Tibial nerve (tissue), 4 donors: Measurements from ENCODE around the gene EPN1. TPM values are rescaled to one million over a fixed set of nuclear protein-coding genes. Genes with fewer than 3 reads are reported as not detected.

Experiments
- DNase-seq, 2 donors: peaks; one replicate each; pipeline ENCODE4 v3.0.0-alpha.2; 2019; ENCODE audit warnings: low spot score in 2 of 2
- H3K27ac ChIP-seq, 4 donors: fragments of 200-600 bp; sonication (generic) in 3 of 4; one replicate each; pipeline ENCODE4 v1.5.1; 2017 to 2019; ENCODE audit warnings: mild to moderate bottlenecking in 1 of 4
- H3K27me3 ChIP-seq, 2 donors: fragments of 200-600 bp; sonication (generic) in 1 of 2; one replicate each; pipeline versions ENCODE4 v1.5.1 to v1.6.0; 2017 to 2019
- H3K36me3 ChIP-seq, 3 donors: fragments of 200-600 bp; sonication (generic); one replicate each; pipeline ENCODE4 v1.5.1; 2018 to 2019
- H3K4me1 ChIP-seq, 4 donors: fragments of 200-600 bp; sonication (generic) in 3 of 4; one replicate each; pipeline ENCODE4 v1.5.1; 2017 to 2019
- H3K4me3 ChIP-seq, 4 donors: fragments of 200-600 bp; sonication (generic) in 3 of 4; one replicate each; pipeline ENCODE4 v1.5.1; 2017 to 2019; ENCODE audit warnings: mild to moderate bottlenecking in 1 of 4, moderate library complexity in 1 of 4
- H3K9me3 ChIP-seq, 4 donors: fragments of 200-600 bp; sonication (generic) in 3 of 4; one replicate each; pipeline ENCODE4 v1.5.1; 2017 to 2019
- CTCF ChIP-seq, 5 experiments: fragments of 200-600 bp in 3 of 5; fragments of 450-650 bp in 2 of 5; sonication (generic) in 3 of 5; IDR thresholded peaks; one replicate each; pipeline ENCODE4 v1.5.1; 2016 to 2019; ENCODE audit warnings: antibody characterized with exemption in 5 of 5, mild to moderate bottlenecking in 3 of 5, moderate library complexity in 2 of 5
- EP300 ChIP-seq, 2 donors: sonication (generic); formaldehyde crosslinking; IDR thresholded peaks; one replicate each; pipeline ENCODE4 v1.6.1; 2017; ENCODE audit warnings: antibody characterized with exemption in 2 of 2, mild to moderate bottlenecking in 1 of 2
- POLR2A ChIP-seq, 2 donors: fragments of 450-650 bp; IDR thresholded peaks; one replicate each; pipeline ENCODE4 v1.6.1; 2017; ENCODE audit warnings: antibody characterized with exemption in 2 of 2, mild to moderate bottlenecking in 2 of 2, moderate library complexity in 2 of 2
- WGBS, 2 donors: methylation state at CpG; one replicate each; pipeline ENCODE4 v1.1.5; 2018; 5-methylcytosine and 5-hydroxymethylcytosine counted together
- total RNA-seq, 4 donors: library from RNA; depleted of rRNA; stranded (reverse); fragments of >200 nt; gene quantifications; one replicate each; pipeline ENCODE4 v1.1.0, GENCODE V29; 2016

EPN1 gene
- total RNA-seq, 4 donors from 2014 or later, result 92.0 to 164 (median 118) TPM

DNA sequence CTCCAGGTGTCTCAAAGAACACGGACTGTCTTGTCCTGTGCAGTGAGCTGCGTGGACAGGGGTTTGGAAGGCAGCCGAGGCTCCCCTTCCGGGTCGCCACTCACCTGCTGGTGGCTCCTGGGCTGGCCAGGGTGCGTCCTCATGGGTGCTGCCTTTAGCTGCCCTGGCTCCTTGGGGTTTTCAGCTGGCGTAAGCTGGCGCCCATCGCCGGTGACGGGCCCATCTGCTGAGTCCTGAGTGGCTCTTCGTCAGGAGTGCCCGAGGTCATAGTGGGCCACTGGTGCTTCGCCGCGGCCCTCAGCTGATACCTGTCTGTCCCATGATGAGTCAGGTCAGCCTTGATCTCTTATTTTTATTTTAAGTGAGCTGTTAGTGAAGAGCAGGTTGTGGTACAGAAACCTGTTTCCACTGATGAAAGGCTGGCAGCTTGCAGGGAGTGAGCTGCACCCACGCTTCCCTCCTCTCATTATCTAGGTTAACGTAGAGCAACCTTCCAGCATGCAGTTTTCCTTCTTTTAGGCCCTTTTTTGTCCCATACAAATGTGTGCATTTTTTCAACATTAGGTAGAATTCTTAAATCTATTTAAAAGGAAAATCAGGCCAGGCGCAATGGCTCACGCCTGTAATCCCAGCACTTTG is 18.4 kb downstream of the EPN1 start:
- no peak overlapping the region for H3K27ac ChIP-seq
- 92 to 95% methylated on average over 10 to 20 of the region's 20 CpGs for WGBS, 2 donors
- peaks cover 0 to 2% (median 0%) of the 10 kb centered on the region in 4 donors for H3K4me1 ChIP-seq
- no peak for DNase-seq
- no peak overlapping the region for H3K4me3 ChIP-seq
- H3K36me3 ChIP-seq, result peaks cover 0 to 100% (median 39%) of the 10 kb centered on the region in 3 donors
- no peaks in the 10 kb centered on the region for H3K9me3 ChIP-seq
- no peak for TF ChIP-seq CTCF (IDR thresholded peaks at IDR 0.05)
- no peak for TF ChIP-seq POLR2A (IDR thresholded peaks at IDR 0.05)
- no peak for TF ChIP-seq EP300 (IDR thresholded peaks at IDR 0.05)
- no peaks in the 10 kb centered on the region for H3K27me3 ChIP-seq

GRCh38 chr19:55694241-55694655 is 19.2 kb downstream of the EPN1 start:
- no peak for DNase-seq

GRCh38 chr19:55694656-55695491 is 19.8 kb downstream of the EPN1 start:
- Histone ChIP-seq H3K36me3 (peaks cover 0 to 100% (median 27%) of the 10 kb centered on the region in 3 donors), H3K27ac (no peak overlapping the region), H3K27me3 (no peaks in the 10 kb centered on the region), H3K4me3 (no peak overlapping the region), H3K9me3 (no peaks in the 10 kb centered on the region), H3K4me1 (no peaks in the 10 kb centered on the region)
- TF ChIP-seq CTCF (IDR thresholded peaks at IDR 0.05) (no peak), EP300 (IDR thresholded peaks at IDR 0.05) (no peak), POLR2A (IDR thresholded peaks at IDR 0.05) (no peak)
- 93% methylated on average over 21 to 34 of the region's 37 CpGs for WGBS, 2 donors
- no peak for DNase-seq

More at GRCh38 chr19:55694241-55694655, 19.2 kb downstream of the EPN1 start:
- no peak for TF ChIP-seq EP300 (IDR thresholded peaks at IDR 0.05)
- TF ChIP-seq POLR2A (IDR thresholded peaks at IDR 0.05), result no peak
- TF ChIP-seq CTCF (IDR thresholded peaks at IDR 0.05), result no peak
- no peaks in the 10 kb centered on the region for H3K9me3 ChIP-seq
- H3K4me3 ChIP-seq, result no peak overlapping the region
- peaks cover 0 to 100% (median 33%) of the 10 kb centered on the region in 3 donors for H3K36me3 ChIP-seq
- H3K4me1 ChIP-seq, result no peaks in the 10 kb centered on the region
- no peaks in the 10 kb centered on the region for H3K27me3 ChIP-seq
- no peak overlapping the region for H3K27ac ChIP-seq
- 85 to 87% methylated on average over 15 of the region's 15 CpGs for WGBS, 2 donors

DNA sequence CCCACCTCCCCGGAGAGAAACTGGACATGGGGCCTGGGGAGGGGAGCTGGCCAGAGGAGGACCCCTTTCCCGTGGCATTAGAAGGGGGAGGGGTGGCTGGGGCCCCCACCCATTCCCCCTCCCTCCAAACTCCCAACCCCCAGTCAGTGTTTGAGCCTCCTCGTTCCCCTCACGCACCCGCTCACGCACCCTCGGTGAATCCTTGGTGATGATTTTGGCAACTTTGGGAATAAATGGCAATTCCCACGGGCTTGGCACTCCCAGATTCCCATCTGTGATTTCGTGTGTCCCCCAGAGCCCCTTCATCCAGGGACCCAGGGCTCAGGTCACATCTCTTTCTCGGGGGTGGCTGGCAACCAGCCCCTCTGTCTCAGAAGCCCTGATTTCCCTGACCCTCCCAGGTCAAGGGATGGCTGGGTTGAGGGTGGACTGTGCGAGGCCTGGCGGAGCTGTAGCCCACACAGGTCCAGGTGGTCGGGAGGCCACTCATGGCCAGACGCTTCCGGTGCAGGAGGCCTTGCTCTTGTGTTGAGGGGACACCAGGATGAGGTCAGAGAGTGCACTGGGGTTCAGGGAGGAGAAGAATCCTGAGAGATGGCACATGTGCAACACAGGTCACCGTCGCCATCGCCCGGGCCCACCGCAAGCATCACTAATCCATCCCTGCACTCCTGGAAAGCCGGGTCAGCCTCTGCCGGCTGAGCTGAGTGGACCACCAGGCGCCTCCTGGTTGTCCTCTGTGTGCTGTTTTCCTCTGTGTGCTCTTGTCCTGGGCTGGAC is 20.7 kb downstream of the EPN1 start:
- H3K27me3 ChIP-seq, result no peaks in the 10 kb centered on the region
- DNase-seq, result no peak
- no peak overlapping the region for H3K27ac ChIP-seq
- no peaks in the 10 kb centered on the region for H3K4me1 ChIP-seq
- TF ChIP-seq CTCF (IDR thresholded peaks at IDR 0.05), result no peak
- no peak for TF ChIP-seq POLR2A (IDR thresholded peaks at IDR 0.05)
- TF ChIP-seq EP300 (IDR thresholded peaks at IDR 0.05), result no peak
- H3K4me3 ChIP-seq, result no peak overlapping the region
- WGBS, 2 donors, result 88 to 89% methylated on average over 16 to 22 of the region's 23 CpGs
- no peaks in the 10 kb centered on the region for H3K9me3 ChIP-seq
- H3K36me3 ChIP-seq, result peaks cover 0 to 100% (median 18%) of the 10 kb centered on the region in 3 donors
